ENCODE data around the gene PRKCH.

DNA sequence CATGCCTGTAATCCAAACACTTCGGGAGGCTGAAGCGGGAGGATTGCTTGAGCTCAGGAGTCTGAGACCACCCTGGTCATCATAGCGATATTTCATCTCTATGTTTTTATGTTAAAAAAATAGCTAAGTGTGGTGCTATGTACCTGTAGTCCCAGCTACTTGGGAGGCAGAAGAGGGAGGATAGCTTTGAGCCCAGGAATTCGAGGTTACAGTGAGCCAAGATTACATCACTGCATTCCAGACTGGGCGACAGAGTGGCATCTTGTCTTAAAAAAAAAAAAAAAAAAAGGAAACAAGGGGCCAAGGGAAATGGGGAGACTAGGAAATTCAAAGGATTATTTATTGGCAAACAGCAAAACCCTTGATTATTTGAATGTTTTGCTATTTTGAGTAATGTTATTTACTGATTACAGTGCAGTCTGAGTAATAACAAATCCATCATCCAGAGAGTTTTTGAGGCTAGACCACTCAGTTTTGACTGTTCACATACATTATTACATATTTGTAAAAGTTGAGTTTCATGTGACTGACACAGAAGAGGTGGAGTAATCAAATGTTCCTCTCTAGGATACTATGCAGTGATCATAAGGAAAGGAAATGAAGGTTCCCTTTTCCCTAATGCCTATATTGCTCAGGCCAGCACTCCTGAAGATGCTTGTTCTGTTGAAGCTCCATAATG lies 40.8 kb downstream of the PRKCH start:
- TF ChIP-seq CTCF (IDR thresholded peaks at IDR 0.05) = no peak
- TF ChIP-seq POLR2A (IDR thresholded peaks at IDR 0.05) = no peak
- TF ChIP-seq POLR2AphosphoS5 (IDR thresholded peaks at IDR 0.05) = no peak
